Ishikawa (cell line): ENCODE data around the gene NKRF.

Source experiments
- CEBPB ChIP-seq: IDR thresholded peaks from 2 replicates; pipeline ENCODE4 v1.6.1; 2012
- EP300 ChIP-seq: IDR thresholded peaks from 2 replicates; pipeline ENCODE4 v1.6.1; 2012; ENCODE audit warnings: borderline replicate concordance
- NFIC ChIP-seq: IDR thresholded peaks from 2 replicates; pipeline ENCODE4 v1.6.1; 2012
- TAF1 ChIP-seq: IDR thresholded peaks from 2 replicates; pipeline ENCODE4 v1.6.1; 2012; ENCODE audit warnings: low read depth, mild to moderate bottlenecking
- YY1 ChIP-seq: IDR thresholded peaks from 2 replicates; pipeline ENCODE4 v1.6.1; 2012; ENCODE audit warnings: low read depth
- TF ChIP-seq, protein P1 (sequence below): IDR thresholded peaks from 2 replicates; pipeline ENCODE4 v1.6.1; 2012; ENCODE audit warnings: low read depth, mild to moderate bottlenecking

DNA sequence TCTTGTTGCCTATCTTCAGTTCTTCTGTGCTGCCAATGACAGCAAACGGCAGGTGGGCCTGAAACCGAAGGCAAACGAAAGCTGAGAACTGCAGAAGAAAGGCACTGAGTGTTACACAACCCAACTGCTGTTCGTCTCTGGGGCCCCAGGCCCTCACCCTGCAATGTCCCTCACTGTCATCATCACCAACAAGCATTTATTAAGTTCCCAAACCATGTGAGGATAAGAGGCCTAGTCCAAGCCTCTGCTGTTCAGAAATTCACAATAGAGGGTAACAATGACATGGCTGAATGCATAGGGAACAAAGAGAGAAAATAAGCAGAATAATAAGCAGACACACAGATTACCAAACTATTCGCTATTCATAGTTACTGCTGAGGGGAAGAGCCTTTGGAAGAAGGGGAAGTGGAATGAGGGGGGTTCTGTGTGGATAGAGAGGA lies 34.5 kb upstream of the NKRF start:
- TF ChIP-seq EP300 (no peak), NFIC (no peak), CEBPB (no peak), TAF1 (no peak), YY1 (no peak)
- TF ChIP-seq, protein P1, sequence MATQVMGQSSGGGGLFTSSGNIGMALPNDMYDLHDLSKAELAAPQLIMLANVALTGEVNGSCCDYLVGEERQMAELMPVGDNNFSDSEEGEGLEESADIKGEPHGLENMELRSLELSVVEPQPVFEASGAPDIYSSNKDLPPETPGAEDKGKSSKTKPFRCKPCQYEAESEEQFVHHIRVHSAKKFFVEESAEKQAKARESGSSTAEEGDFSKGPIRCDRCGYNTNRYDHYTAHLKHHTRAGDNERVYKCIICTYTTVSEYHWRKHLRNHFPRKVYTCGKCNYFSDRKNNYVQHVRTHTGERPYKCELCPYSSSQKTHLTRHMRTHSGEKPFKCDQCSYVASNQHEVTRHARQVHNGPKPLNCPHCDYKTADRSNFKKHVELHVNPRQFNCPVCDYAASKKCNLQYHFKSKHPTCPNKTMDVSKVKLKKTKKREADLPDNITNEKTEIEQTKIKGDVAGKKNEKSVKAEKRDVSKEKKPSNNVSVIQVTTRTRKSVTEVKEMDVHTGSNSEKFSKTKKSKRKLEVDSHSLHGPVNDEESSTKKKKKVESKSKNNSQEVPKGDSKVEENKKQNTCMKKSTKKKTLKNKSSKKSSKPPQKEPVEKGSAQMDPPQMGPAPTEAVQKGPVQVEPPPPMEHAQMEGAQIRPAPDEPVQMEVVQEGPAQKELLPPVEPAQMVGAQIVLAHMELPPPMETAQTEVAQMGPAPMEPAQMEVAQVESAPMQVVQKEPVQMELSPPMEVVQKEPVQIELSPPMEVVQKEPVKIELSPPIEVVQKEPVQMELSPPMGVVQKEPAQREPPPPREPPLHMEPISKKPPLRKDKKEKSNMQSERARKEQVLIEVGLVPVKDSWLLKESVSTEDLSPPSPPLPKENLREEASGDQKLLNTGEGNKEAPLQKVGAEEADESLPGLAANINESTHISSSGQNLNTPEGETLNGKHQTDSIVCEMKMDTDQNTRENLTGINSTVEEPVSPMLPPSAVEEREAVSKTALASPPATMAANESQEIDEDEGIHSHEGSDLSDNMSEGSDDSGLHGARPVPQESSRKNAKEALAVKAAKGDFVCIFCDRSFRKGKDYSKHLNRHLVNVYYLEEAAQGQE = no peak
